ENCODE data around the gene TP53BP1.

- TF ChIP-seq ZNF274 (IDR thresholded peaks at IDR 0.05; ENCODE audit: low read depth, low read length) (no peak), YY1 (IDR thresholded peaks at IDR 0.05; ENCODE audit: insufficient read depth, insufficient read length) (no peak), SUZ12 (IDR thresholded peaks at IDR 0.05; ENCODE audit: extremely low read depth, insufficient read depth, insufficient read length) (no peak)
Observed at GRCh38 chr15:43505738-43506137, 12.8 kb upstream of the TP53BP1 start.
